KOPT-K1 (cell line): ENCODE measurements around the gene ZNF518B.

Source experiments
- H3K27ac ChIP-seq: fragments of 200-600 bp; sonication (generic); 2 replicates; pipeline ENCODE4 v1.5.1; 2016; ENCODE audit warnings: antibody characterized with exemption, mild to moderate bottlenecking, low read depth, low read length; ENCODE audit not compliant: poor library complexity, severe bottlenecking
- H3K36me3 ChIP-seq: fragments of 200-600 bp; sonication (generic); 2 replicates; pipeline ENCODE4 v1.5.1; 2017; ENCODE audit warnings: antibody characterized with exemption, mild to moderate bottlenecking, low read length, moderate library complexity; ENCODE audit not compliant: insufficient read depth
- H3K9me3 ChIP-seq: fragments of 200-600 bp; sonication (generic); 2 replicates; pipeline ENCODE4 v1.5.1; 2017; ENCODE audit warnings: antibody characterized with exemption, low read length, mild to moderate bottlenecking; ENCODE audit not compliant: insufficient read depth, poor library complexity, severe bottlenecking

The ZNF518B gene

DNA sequence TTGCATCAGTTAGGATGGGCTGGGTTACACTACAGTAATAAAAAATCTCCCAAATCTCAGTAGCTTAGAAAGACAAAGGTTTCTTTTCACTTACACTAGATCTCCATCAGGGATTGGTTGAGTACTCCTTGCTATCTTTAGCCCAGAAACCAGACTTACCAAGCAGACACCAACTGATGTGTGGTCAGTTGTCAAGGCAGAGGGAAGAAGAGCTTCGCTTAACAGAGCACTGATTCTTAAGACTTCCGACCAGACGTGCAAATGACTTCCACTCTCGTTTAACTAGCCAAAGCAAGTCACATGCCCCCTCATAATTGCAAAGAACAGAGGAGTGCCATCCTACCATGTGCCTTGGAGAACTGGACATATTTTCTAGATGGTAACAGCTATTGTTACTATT is 5.7 kb upstream of the ZNF518B start:
- Histone ChIP-seq H3K36me3 (no peaks in the 10 kb centered on the region), H3K9me3 (no peaks in the 10 kb centered on the region), H3K27ac (no peak overlapping the region)

DNA sequence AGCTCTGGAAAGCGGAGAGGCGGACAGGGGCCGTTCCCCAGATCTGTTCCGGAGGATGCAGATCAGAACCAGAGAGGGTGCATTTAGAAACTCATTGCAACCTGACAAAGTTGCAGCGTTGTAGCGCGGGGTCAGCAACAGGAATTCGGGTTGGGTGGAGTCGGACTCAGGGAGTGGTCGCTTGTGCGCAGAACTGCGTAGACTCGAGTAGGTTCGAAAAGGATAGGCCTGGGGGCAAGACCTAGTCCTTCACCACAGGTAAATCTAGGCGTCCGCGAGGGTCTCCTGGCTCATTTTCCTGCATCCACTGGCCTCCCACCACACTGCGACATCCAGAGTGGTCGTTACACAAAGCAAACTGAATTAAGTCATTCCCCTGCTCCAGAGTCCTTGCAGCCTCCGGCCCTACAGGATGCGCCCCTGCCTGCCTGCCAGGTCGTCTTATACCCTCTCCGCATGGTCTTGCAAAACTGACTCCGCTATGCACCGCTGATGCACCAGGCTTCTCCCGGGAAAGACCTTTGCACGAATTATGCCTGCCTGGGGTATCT is 4.7 kb upstream of the ZNF518B start:
- Histone ChIP-seq H3K9me3 (no peaks in the 10 kb centered on the region), H3K36me3 (no peaks in the 10 kb centered on the region), H3K27ac (no peak overlapping the region)

DNA sequence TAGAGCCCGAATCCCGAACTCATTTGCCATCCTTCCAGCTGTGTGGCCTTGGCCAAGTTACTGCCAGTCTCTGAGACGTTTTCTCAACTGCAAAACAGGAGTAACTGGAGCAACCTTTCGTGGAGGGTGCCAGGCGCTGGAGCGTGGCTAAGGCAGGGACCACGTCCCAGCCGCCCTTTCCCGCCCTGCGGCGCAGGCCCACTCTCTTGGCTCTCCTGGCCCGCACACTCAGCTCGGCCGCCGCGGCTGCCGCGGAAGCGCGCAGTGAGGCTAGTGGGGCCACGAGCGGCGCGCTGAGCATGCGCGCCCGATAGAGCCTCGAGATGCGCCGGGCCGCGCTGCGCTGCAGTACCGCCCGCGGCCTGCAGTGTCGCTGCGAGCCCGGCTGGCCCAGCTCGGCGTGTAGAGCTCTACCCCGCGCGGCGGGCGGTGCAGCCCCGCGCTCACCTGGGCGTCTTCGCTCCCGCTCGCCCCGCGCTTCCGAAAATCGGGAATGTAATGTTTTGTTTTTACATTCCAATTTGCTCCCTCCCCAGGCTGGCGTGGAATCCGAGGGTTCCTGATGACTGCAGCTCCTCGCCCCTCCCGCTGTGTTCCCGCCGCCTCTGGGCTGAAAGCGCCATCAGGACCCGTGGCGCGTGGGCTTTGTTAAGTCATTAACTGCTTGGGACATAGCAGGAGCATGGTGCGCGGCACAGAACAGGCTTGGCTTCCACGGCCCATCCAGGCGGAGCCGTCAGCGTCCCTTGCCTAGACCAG is 4.0 kb upstream of the ZNF518B start:
- H3K36me3 ChIP-seq = no peaks in the 10 kb centered on the region
- H3K27ac ChIP-seq = peak overlapping the region; percentile 33
- H3K9me3 ChIP-seq = no peaks in the 10 kb centered on the region

DNA sequence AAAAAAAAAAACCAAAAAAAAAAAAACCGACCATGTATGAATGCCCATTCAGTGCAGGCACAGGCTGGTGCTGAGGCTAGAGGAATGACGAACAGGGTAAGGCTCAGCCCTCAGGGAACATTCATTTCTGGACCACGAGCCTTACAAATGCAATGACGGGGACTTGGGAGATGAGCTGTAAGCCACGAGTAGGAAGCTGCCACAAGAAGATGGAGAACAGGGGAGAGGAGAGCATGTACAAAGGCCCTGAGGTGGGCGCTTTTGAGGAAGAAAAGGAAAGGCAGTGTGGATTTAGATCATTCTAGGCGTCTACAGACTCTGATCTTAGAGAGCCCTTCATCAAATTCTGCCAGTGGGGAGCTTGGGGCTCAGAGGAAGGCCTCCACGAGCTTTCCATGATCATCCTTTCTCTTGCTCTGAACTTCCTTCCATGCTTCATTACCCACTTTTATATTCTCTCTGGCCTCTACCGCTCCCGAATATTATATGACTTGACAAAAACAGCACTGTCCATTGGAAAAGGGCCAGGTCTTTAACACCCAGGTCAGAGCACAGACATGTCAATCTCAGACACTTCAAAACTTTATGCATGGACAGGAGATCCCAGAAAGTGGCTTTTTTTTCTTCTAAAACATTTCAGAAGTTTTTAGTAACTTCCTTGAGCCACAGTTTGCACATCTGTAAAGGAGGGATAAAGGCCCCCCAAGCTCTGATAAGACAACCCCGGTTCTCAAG is 3.3 kb upstream of the ZNF518B start:
- H3K9me3 ChIP-seq = no peaks in the 10 kb centered on the region
- no peaks in the 10 kb centered on the region for H3K36me3 ChIP-seq
- peak overlapping the region; percentile 33 for H3K27ac ChIP-seq

DNA sequence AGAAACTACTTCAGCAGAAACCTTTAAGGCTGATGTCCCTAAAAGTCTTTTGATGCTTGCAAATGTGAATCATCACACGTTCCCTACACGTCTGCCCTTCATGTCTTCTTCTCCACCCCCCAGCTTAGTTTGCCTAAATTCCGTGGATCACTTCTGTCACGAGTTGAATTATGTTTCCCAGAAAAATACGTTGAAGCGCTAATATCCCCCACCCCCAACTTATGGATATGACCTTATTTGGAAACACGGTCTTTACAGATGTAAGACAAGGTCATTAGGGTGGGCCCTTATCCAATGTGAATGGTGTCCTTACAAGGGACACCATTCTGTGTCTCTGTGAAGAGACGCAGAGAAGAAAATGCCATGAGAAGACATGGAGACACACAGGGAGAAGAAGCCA is 2.1 kb upstream of the ZNF518B start:
- Histone ChIP-seq H3K36me3 (peaks cover 8% of the 10 kb centered on the region), H3K9me3 (no peaks in the 10 kb centered on the region), H3K27ac (no peak overlapping the region)

DNA sequence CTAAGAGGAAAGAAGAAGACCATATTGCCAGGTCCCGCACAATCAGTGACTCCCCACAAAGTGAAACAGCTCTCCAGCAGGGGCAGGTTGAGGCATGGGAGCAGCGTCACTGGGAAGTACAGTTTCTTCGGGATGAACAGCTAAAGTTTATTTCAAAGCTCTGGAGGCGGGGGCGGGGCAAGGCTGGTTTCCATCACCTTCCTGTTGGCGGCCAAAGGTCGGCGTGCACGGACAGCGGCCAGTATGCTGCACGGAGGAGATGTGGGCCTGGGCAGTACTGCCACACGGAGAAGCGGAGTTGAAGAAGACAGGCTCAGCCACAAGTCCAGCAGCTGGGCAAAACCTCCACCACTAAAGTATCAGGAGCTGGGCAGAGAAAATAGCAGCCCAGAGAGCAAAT is 951 bp upstream of the ZNF518B start:
- no peak overlapping the region for H3K27ac ChIP-seq
- H3K9me3 ChIP-seq = no peaks in the 10 kb centered on the region
- H3K36me3 ChIP-seq = peaks cover 19% of the 10 kb centered on the region

DNA sequence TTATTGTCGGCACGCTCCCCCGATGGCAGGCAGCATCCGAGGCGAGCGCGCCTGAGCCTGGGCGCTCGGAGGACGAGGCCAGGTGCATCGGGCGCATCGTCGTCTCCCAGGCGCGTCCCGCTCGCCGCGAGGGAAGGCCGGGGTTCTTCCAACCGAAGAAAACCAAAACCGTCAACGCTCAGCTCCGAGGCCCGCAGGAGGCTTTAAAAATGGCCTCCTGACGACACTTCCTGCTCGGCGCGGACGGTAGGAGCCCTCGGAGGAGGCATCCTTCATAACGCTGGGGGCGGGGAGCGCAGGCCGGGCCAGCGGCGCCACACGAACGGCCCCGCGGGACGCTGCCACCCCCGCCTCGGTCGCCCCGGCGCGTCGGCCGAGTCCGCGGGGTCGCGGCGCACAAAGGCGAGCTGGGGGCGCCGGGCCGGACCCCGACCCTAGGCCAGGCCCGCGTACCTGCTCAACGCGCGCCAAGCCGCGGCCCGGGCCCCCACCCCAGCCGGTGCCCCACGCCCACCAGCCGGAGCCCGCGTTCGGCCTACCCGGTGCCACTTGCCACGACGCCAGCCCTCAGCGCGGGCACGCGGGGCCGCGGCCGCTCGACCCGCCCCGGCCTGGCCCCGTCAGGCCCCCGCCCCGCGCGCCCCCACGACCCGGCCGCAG is 501 bp downstream of the ZNF518B start:
- H3K27ac ChIP-seq = peak overlapping the region; percentile 60
- H3K9me3 ChIP-seq = no peaks in the 10 kb centered on the region
- H3K36me3 ChIP-seq = peaks cover 34% of the 10 kb centered on the region

DNA sequence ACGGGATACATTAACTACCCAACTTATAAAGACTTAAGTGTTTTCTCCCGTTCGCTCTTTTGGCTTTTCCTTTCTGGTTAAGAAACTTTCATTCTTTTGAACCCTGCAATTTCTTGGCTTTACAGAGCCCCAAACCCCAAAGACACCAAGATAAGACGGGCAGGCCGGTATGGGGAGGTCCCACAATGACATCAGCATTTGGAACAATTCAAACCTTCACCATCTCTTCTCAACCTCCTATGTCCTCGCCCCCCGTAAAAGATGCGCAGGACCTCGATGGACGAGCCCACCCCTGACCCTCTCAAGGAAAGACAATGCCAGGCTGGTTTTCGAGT is 999 bp downstream of the ZNF518B start:
- Histone ChIP-seq H3K9me3 (no peaks in the 10 kb centered on the region), H3K36me3 (peaks cover 36% of the 10 kb centered on the region), H3K27ac (peak overlapping the region; percentile 60)

DNA sequence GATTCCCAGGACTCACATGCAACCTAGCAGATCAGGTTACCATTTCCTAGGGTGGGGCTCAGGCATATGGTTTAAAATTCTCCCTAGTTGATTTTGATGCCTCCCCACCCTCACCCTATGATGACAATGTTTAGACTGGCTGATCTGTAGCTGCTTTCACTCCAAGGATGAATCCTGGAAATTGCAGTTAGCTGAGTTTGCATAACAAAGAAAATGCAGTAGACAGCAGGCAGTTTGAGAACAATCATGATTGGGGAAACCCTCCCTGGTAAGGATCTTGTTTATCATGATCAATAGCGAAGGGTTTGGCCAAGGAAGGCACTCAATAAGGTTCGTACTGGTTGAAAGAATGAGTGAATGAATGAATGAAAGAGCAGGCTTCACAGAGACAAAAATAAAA is 2.1 kb downstream of the ZNF518B start:
- H3K36me3 ChIP-seq = peaks cover 47% of the 10 kb centered on the region
- H3K9me3 ChIP-seq = no peaks in the 10 kb centered on the region
- H3K27ac ChIP-seq = no peak overlapping the region

DNA sequence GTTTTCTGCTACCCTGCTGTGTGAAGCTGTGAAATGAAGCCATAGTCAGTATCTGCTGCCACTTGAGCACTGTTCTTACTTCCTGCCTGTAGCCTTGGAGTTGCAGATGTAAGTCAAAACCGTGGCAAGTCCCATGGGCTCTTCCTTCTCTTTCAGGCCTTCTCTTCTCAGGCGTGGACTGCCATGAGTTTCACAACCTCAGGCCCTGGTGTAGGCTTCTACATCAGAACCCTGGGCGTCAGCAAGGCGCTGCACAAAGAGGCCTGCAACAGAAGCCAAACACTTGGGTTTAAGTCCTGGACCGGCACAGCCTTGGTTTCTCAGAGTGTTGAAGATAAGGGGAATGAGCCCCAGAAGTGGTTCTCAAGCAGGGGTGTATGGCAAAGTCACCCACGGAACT is 2.5 kb downstream of the ZNF518B start:
- H3K9me3 ChIP-seq = no peaks in the 10 kb centered on the region
- no peak overlapping the region for H3K27ac ChIP-seq
- H3K36me3 ChIP-seq = peaks cover 51% of the 10 kb centered on the region

DNA sequence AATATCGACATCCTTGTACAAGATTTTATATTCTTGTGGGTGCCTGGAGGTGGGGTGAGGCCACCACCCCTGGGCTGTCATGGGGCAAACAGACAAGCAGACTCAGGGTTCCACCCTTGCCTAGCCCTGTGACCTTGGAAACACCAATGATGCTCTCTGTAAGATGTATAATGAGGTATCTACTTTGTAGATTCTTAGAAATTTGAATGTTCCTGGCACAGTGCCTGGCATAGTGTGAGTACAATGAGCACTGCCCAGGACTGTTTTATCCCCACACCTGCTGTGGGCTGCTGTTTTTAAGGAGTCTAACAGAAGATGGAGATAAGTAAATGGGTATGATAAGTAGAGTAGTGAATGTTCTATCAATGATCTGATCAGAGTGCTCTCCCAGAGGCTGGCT is 3.1 kb downstream of the ZNF518B start:
- H3K9me3 ChIP-seq = no peaks in the 10 kb centered on the region
- H3K27ac ChIP-seq = no peak overlapping the region
- H3K36me3 ChIP-seq = peaks cover 57% of the 10 kb centered on the region

DNA sequence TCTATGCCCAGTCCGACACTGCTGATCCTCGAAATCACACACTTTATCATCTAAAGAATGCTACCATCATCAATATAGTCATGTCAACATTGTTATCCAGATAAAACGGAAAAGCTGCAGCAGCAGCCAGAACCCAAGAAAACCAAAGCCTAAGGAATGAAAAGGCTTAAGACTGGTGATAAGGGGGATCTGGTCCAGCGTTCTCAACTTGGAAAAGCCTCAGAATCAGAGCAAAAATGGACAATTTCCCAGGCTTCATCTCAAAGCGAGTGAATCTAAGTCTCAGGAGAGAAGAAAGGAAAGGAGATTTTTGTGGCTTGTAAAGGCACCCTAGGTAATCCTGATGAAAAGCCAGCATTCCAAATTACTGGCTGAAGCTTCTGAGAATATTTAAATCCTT is 8.2 kb downstream of the ZNF518B start:
- H3K36me3 ChIP-seq = peaks cover 94% of the 10 kb centered on the region
- no peak overlapping the region for H3K27ac ChIP-seq
- H3K9me3 ChIP-seq = peaks cover 8% of the 10 kb centered on the region

DNA sequence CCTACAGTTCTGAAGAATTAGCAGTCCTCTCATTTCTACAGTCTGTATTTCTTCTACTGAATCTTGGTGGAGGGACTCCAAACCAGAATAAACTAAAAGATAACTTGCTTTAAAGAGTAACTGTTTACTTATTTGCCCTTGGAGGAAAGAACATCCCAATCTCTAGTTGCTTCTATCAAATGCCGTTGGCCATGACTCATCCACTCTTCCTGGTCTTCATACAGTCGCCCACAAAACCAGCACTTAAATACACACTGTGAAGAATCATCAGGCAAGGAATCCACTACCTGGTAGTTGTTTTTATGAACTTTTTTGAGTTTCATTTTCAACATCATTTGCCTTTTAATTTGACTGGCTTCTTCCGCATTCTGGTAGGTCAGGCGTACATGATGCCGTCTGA is 14.2 kb downstream of the ZNF518B start:
- Histone ChIP-seq H3K36me3 (peaks cover 77% of the 10 kb centered on the region), H3K27ac (no peak overlapping the region), H3K9me3 (peaks cover 8% of the 10 kb centered on the region)

DNA sequence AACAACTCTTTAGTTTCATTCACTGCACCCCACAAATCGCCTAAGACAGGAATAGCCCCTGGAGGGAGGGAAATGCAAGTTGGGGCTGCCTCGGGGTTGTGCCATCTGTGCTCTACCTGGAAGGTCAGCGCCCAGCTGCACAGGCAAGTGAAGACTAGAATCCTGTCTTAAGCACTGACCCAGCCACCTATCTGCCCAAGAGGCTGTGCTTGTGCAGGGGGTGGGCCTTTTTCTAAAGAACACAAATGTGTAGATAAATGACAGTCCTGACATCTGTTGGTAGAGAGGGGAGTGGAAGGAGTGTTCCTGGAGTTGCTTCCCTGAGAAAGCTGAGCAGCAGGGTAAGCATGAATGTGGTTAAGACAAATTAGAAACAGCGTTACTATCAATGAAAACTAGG is 15.7 kb downstream of the ZNF518B start:
- Histone ChIP-seq H3K27ac (no peak overlapping the region), H3K36me3 (peaks cover 65% of the 10 kb centered on the region), H3K9me3 (peaks cover 8% of the 10 kb centered on the region)

DNA sequence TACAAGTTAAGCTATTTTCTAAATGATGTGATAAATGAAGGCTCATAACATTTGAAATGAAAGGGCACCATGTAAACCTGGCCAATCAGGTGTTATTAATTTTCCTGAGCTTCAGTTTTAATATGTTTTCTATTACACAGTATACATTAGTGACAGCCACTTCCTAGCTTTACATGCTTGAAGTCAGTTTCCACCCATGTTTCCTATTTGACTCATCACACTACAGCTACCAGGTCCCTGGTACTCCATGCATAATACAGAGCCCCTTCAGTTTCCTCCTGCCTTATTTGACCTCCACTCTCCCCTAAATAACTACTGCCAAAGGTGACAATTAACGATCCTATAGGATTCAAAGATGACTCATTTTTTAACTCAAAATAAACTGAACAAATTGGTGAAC is 18.3 kb downstream of the ZNF518B start:
- Histone ChIP-seq H3K9me3 (no peaks in the 10 kb centered on the region), H3K27ac (no peak overlapping the region), H3K36me3 (peaks cover 40% of the 10 kb centered on the region)
